Activated T-helper 1 cell treated with anti-CD3 and anti-CD28 coated beads, Interleukin-2, amount 50 U/mL, for 16 hours (primary cell): ENCODE measurements around the gene ZWILCH.

ENCODE experiments used
- DNase-seq, 2 donors: peaks; one replicate each; pipeline ENCODE4 v3.0.0-alpha.2; 2020; ENCODE audit warnings: low read depth in 1 of 2, low spot score in 1 of 2

ZWILCH gene

GRCh38 chr15:66535056-66535455 lies 29.9 kb downstream of the ZWILCH start:
- DNase-seq, result no peak

DNA sequence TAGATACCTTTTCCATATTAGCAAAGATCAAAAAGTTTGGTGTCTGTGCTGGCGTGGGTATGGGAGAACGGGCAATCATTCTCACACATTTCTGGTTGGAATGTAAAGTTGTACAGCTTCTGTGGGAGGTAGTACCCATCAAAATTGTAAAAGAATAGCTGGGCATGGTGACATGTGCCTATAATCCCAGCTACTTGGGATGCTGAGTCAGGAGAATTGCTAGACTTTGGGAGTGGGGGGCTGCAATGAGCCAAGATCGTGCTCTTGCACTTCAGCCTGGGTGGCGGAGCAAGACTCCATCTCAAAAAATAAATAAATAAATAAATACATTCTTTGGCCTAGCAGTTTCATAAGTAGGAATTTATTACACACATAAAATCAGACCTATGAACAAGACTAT lies 37.8 kb downstream of the ZWILCH start:
- DNase-seq, result no peak

- DNase-seq, result no peak
These were observed 40.1 kb downstream of the ZWILCH start for GRCh38 chr15:66545255-66545654.

DNA sequence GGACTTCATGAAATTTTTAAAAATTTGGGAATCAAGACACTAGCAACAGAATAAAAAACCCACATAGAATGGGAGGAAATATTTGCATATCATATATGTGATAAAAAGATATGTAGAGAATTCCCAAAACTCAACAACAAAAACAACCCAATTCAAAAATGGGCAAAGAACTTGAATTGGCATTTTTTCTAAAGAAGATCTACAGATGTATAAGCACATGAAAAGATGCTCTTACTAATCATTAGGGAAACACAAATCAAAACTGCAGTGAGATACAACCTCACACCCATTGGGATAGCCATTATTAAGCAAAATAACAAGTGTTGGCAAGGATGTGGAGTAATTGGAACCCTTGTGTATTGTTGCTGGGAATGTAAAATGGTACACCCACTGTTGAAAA lies 50.6 kb downstream of the ZWILCH start:
- DNase-seq, result no peak

DNA sequence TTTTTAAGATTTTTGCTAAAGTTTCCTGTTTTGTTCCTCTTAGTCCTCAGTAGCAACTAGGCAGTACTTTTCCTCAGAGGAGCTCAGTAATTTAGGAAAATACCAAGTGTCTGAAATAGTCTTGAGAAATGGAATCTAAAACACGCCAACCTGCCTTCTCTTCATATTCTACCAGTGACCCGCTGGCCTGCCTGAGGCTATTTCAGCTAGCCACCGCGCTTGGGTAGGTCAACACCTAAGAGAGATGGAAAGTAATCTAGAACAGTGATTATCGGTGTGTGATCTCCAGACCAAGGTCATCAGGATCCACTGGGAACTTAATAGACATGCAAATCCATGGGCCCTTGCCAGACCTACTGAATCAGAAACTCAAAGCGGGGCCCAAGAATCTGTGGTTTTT lies 53.1 kb downstream of the ZWILCH start:
- no peak for DNase-seq

DNA sequence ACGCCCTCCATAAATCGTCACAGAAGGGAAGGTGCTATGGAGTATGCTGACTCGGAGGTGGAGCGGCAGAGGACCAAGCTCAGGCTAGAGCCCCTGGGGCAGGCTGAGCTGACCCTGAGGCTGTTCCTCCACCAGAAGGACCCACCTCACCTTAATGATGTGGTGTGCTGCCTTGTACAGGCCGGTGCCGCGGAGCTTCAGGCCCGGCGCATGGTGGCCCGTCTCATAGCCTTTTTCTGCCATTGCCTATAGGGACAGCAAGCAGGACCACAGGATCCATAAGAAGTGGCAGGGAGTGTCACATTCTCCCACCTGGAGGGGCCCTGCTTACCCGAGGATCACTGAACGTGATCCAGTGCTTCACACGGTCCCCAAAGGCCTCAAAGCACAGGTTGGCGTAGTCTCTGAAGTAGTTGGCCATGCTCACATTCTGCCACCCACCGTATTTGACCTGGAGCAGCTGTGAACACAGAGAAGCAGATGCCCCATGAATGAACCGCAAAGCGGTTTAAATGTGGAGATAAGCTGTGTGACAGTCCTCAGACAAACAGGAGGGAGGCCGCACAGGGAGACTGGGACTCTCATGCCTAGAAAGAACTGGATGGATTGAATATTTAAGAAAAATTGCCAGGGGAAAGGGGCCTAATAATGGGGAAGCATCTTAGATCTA lies 55.9 kb downstream of the ZWILCH start:
- no peak for DNase-seq

GRCh38 chr15:66563126-66563525 lies 58.0 kb downstream of the ZWILCH start:
- no peak for DNase-seq

DNA sequence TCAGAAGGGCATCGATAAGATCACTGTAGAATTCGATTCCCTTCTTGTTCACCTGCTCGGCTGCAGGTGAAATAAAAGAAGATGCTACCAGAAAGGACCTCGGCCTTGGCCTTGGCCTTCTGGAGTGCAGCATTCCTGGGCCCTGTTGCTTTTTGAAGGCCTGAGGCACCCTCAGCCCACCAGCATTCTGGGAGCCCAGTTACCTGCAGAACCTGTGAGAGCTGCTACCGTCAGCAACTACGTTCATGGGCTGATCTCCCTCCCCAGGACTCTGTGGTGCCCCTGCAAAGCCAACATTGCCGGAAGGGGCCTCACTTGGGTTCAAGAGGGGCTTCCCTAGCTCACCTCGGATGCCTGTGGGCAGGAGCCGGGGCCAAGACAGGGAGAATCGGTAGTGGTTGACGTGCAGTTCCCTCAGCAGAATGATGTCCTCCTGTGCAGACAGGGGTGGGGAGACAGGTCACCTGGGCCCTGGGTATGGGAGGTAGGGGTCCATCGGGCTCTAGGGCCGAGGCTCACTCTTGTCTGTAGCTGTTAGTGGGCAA lies 58.5 kb downstream of the ZWILCH start:
- no peak for DNase-seq

GRCh38 chr15:66564136-66565041 lies 59.3 kb downstream of the ZWILCH start:
- no peak for DNase-seq

DNA sequence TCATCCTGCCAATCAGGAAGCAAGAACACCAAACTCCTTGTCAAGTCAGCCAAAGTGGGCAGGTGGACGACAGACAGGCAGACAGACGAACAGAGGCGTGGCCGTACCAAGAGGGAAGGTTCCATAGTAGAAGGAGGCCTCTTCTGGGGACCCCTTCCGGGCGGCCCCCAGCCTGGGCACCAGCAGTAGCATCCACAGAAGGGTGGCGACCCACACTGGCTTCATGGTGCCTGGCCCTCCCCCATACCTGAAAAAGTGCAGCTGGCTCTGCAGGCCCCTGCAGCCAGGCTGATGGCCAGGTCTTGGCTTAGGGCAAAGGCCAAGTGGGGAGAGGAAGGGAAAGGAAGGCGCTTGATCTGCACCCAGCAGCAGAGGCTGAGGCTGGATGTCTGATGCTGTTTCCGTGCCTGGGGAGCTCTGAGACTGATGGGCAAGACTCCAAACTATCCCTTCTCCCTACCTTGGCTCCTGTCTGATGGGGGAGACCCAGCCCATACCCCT lies 60.1 kb downstream of the ZWILCH start:
- no peak for DNase-seq

- no peak for DNase-seq
These were observed 60.6 kb downstream of the ZWILCH start, which contains the start of gene LCTL for GRCh38 chr15:66565741-66566144. Gene LCTL (minus strand): TSS chr15:66565998. CDS start chr15:66565365, 633 bp downstream.

GRCh38 chr15:66566963-66567531 lies 61.9 kb downstream of the ZWILCH start:
- DNase-seq, result peak in 1 of 2 donors; percentile 13

DNA sequence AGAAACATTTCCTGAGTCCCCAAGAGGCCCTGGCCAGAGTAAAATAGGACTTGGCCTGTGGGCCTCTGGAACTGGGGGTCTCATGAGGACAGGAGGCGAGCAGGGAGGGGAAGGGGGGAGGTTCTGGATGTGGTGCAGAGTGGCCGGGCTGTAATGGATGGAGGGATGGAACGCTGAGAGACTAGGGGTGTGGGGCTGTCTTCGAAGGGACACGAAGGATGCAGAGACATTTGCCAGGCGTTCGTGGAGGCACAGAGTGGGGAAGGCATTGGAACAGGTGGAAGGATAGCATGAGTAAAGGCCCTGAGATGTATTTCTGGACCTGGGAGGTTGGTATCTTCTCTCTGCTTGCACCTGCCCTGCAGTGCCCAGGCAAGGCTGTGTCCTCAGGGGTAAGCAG lies 62.8 kb downstream of the ZWILCH start:
- DNase-seq, result no peak

- DNase-seq, result no peak
These were observed 64.5 kb downstream of the ZWILCH start for GRCh38 chr15:66569461-66570137.

- no peak for DNase-seq
These were observed 65.2 kb downstream of the ZWILCH start for GRCh38 chr15:66570327-66570726.

- no peak for DNase-seq
These were observed 65.8 kb downstream of the ZWILCH start for GRCh38 chr15:66570842-66571478.

- DNase-seq, result no peak
These were observed 67.0 kb downstream of the ZWILCH start for GRCh38 chr15:66572146-66572545.

DNA sequence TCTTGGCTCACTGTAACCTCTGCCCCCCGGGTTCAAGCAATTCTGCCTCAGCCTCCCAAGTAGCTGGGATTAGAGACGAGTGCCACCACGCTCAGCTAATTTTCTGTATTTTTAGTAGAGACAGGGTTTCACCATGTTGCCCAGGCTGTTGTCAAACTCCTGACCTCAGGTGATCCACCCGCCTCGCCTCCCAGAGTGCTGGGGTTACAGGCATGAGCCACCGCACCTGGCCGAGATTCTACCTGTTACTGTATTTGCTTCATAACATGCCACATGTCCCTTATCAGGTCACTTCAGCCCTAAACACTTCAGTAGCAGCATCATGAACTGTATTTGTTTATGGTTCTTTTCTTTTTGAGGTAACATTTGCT lies 68.2 kb downstream of the ZWILCH start:
- no peak for DNase-seq

DNA sequence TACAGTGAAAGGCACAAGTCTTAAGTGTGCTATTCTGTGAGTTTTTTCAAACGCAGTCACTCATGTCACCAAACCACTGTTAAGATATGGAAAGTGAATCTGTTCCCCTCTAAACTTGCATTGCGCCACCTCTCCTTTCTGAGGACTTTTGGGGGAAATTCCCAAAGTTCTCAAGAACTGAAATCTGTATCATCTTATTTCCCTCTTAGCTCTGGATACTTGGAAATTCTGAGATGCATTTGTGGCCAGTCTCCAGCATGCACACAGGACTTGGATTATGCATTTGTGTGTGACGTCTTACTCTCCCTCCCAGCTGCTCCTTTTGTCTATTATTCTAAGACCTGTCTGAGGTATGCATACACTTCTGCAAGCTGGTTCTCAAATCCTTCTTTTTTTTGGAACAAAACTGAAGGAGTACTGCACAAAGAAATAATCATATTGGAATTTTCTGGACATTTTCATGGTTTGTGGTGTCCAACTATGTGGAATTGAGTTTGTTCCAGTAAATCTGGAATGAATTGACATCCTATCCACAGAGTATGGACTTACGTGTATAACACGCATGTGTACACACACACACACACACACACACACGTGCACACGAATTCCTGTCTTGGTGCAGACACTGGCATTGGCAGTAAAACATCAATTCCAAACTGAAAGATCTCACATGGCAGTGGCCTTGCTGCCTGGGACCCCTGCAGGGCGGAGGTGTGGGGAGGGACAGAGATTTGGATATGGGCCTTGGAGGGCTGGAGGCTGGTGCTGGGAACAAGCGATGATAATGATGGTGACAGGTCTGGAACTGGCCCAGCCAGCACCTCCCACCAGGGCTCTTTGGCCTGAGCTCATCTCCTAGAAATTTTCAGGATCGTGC lies 68.8 kb downstream of the ZWILCH start:
- no peak for DNase-seq

GRCh38 chr15:66574596-66574950 lies 69.4 kb downstream of the ZWILCH start:
- no peak for DNase-seq
